ENCODE data around the gene MPST. TPM values are rescaled to one million over a fixed set of nuclear protein-coding genes. Genes with fewer than 3 reads are reported as not detected.

Gene MPST
- total and polyA plus RNA-seq, 9 donors: 44.4 to 64.0 (median 52.4) TPM

GRCh38 chr22:37021710-37022482, 2.4 kb downstream of the MPST start:
- WGBS (ENCODE audit: insufficient coverage): 36% methylated on average over 6 of the region's 13 CpGs
- H3K36me3 ChIP-seq (ENCODE audit: control insufficient read depth, insufficient read depth, low read length): peaks cover 47% of the 10 kb centered on the region
- no peaks in the 10 kb centered on the region for H3K27me3 ChIP-seq (ENCODE audit: control insufficient read depth, insufficient read depth, low read length)
- no peak overlapping the region for H3K27ac ChIP-seq (ENCODE audit: low read length)
- H3K4me3 ChIP-seq (ENCODE audit: low read length): no peak overlapping the region
- peak; percentile 41 for DNase-seq
- no peaks in the 10 kb centered on the region for H3K9me3 ChIP-seq (replicated peaks; ENCODE audit: control insufficient read depth, low read depth, low read length)
- H3K4me1 ChIP-seq (ENCODE audit: control insufficient read depth, insufficient read depth, low read length): peaks cover 36% of the 10 kb centered on the region

- no peak for DNase-seq
- no peaks in the 10 kb centered on the region for H3K9me3 ChIP-seq (replicated peaks; ENCODE audit: control insufficient read depth, low read depth, low read length)
- no peak overlapping the region for H3K27ac ChIP-seq (ENCODE audit: low read length)
- peaks cover 52% of the 10 kb centered on the region for H3K36me3 ChIP-seq (ENCODE audit: control insufficient read depth, insufficient read depth, low read length)
- H3K4me1 ChIP-seq (ENCODE audit: control insufficient read depth, insufficient read depth, low read length): peaks cover 28% of the 10 kb centered on the region
- H3K4me3 ChIP-seq (ENCODE audit: low read length): no peak overlapping the region
- no peaks in the 10 kb centered on the region for H3K27me3 ChIP-seq (ENCODE audit: control insufficient read depth, insufficient read depth, low read length)
- WGBS (ENCODE audit: insufficient coverage): 88% methylated on average over 7 of the region's 16 CpGs
These were observed 3.2 kb downstream of the MPST start for GRCh38 chr22:37022483-37023337.

- no peak for DNase-seq
- Histone ChIP-seq H3K4me3 (ENCODE audit: low read length) (no peak overlapping the region), H3K36me3 (ENCODE audit: control insufficient read depth, insufficient read depth, low read length) (peaks cover 53% of the 10 kb centered on the region), H3K9me3 (replicated peaks; ENCODE audit: control insufficient read depth, low read depth, low read length) (no peaks in the 10 kb centered on the region), H3K4me1 (ENCODE audit: control insufficient read depth, insufficient read depth, low read length) (peaks cover 18% of the 10 kb centered on the region), H3K27ac (ENCODE audit: low read length) (no peak overlapping the region), H3K27me3 (ENCODE audit: control insufficient read depth, insufficient read depth, low read length) (no peaks in the 10 kb centered on the region)
- WGBS (ENCODE audit: insufficient coverage): 85% methylated on average over 29 of the region's 34 CpGs
These were observed 4.3 kb downstream of the MPST start for GRCh38 chr22:37023743-37024338.

GRCh38 chr22:37024339-37025157, 5.0 kb downstream of the MPST start:
- Histone ChIP-seq H3K9me3 (replicated peaks; ENCODE audit: control insufficient read depth, low read depth, low read length) (no peaks in the 10 kb centered on the region), H3K27ac (ENCODE audit: low read length) (no peak overlapping the region), H3K4me3 (ENCODE audit: low read length) (no peak overlapping the region), H3K36me3 (ENCODE audit: control insufficient read depth, insufficient read depth, low read length) (peaks cover 59% of the 10 kb centered on the region), H3K27me3 (ENCODE audit: control insufficient read depth, insufficient read depth, low read length) (no peaks in the 10 kb centered on the region), H3K4me1 (ENCODE audit: control insufficient read depth, insufficient read depth, low read length) (peaks cover 18% of the 10 kb centered on the region)
- WGBS (ENCODE audit: insufficient coverage): 89% methylated on average over 65 of the region's 71 CpGs
- no peak for DNase-seq

- Histone ChIP-seq H3K4me3 (ENCODE audit: low read length) (no peak overlapping the region), H3K4me1 (ENCODE audit: control insufficient read depth, insufficient read depth, low read length) (peaks cover 13% of the 10 kb centered on the region), H3K27ac (ENCODE audit: low read length) (no peak overlapping the region), H3K27me3 (ENCODE audit: control insufficient read depth, insufficient read depth, low read length) (no peaks in the 10 kb centered on the region), H3K9me3 (replicated peaks; ENCODE audit: control insufficient read depth, low read depth, low read length) (no peaks in the 10 kb centered on the region), H3K36me3 (ENCODE audit: control insufficient read depth, insufficient read depth, low read length) (peaks cover 68% of the 10 kb centered on the region)
- no peak for DNase-seq
- WGBS (ENCODE audit: insufficient coverage): 75% methylated on average over 9 of the region's 10 CpGs
These were observed 6.0 kb downstream of the MPST start for GRCh38 chr22:37025500-37026070.

- no peak overlapping the region for H3K27ac ChIP-seq (ENCODE audit: low read length)
- H3K36me3 ChIP-seq (ENCODE audit: control insufficient read depth, insufficient read depth, low read length): peaks cover 75% of the 10 kb centered on the region
- DNase-seq: no peak
- H3K27me3 ChIP-seq (ENCODE audit: control insufficient read depth, insufficient read depth, low read length): no peaks in the 10 kb centered on the region
- WGBS (ENCODE audit: insufficient coverage): 86% methylated on average over 3 of the region's 5 CpGs
- peaks cover 7% of the 10 kb centered on the region for H3K4me1 ChIP-seq (ENCODE audit: control insufficient read depth, insufficient read depth, low read length)
- no peaks in the 10 kb centered on the region for H3K9me3 ChIP-seq (replicated peaks; ENCODE audit: control insufficient read depth, low read depth, low read length)
- no peak overlapping the region for H3K4me3 ChIP-seq (ENCODE audit: low read length)
These were observed 6.8 kb downstream of the MPST start for GRCh38 chr22:37026325-37026724.

- no peak overlapping the region for H3K27ac ChIP-seq (ENCODE audit: low read length)
- H3K4me3 ChIP-seq (ENCODE audit: low read length): no peak overlapping the region
- DNase-seq: no peak
- H3K27me3 ChIP-seq (ENCODE audit: control insufficient read depth, insufficient read depth, low read length): no peaks in the 10 kb centered on the region
- peaks cover 2% of the 10 kb centered on the region for H3K4me1 ChIP-seq (ENCODE audit: control insufficient read depth, insufficient read depth, low read length)
- 81% methylated on average over 5 of the region's 7 CpGs for WGBS (ENCODE audit: insufficient coverage)
- H3K9me3 ChIP-seq (replicated peaks; ENCODE audit: control insufficient read depth, low read depth, low read length): no peaks in the 10 kb centered on the region
- H3K36me3 ChIP-seq (ENCODE audit: control insufficient read depth, insufficient read depth, low read length): peaks cover 71% of the 10 kb centered on the region
These were observed 8.0 kb downstream of the MPST start for GRCh38 chr22:37027556-37027955.

- H3K36me3 ChIP-seq (ENCODE audit: control insufficient read depth, insufficient read depth, low read length): peaks cover 62% of the 10 kb centered on the region
- 90% methylated on average over 18 of the region's 22 CpGs for WGBS (ENCODE audit: insufficient coverage)
- no peak for DNase-seq
These were observed 9.4 kb downstream of the MPST start for GRCh38 chr22:37028692-37029674.

More at GRCh38 chr22:37028692-37029674, 9.4 kb downstream of the MPST start:
- peaks cover 2% of the 10 kb centered on the region for H3K4me1 ChIP-seq (ENCODE audit: control insufficient read depth, insufficient read depth, low read length)
- no peaks in the 10 kb centered on the region for H3K9me3 ChIP-seq (replicated peaks; ENCODE audit: control insufficient read depth, low read depth, low read length)
- H3K27me3 ChIP-seq (ENCODE audit: control insufficient read depth, insufficient read depth, low read length): no peaks in the 10 kb centered on the region
- no peak overlapping the region for H3K4me3 ChIP-seq (ENCODE audit: low read length)
- no peak overlapping the region for H3K27ac ChIP-seq (ENCODE audit: low read length)

All from muscle of leg (tissue), 11 donors.